ENCODE data around the gene HNRNPUL1. TPM values are rescaled to one million over a fixed set of nuclear protein-coding genes. Genes with fewer than 3 reads are reported as not detected.

HNRNPUL1 gene
- total and polyA plus RNA-seq, 9 of the 15 experiments (the other 6 are each of a cell fraction or from before 2014, with no cell fraction given): 7.3 to 211 (median 85.0) TPM

DNA sequence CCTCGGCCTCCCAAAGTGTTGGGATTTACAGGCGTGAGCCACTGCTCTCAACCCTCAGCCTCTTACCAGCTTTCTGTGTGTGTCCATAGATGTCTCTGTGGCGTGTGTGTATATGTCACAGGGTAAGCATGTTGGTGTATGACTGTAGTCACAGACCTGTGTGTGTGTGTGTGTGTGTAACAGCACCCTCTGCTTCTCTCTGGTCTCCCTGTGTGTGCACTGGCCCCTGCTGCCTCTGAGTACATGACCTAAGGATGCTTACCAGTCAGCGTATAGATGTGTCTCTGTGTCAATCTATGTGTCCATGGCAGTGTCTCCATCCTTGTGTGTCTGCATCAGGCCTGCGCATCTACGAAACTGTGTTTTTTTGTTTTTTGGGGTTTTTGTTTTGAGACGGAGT is 39.5 kb upstream of the HNRNPUL1 start:
- H3K4me1 ChIP-seq (replicated peaks in 1 of 2; ENCODE audit: control insufficient read depth in 2 of 2, insufficient read depth in 2 of 2, low read length in 2 of 2): peaks cover 34 to 42% of the 10 kb centered on the region in 2 experiments
- no peaks in the 10 kb centered on the region for H3K79me2 ChIP-seq (ENCODE audit: control insufficient read depth, insufficient read depth, low read length)
- peak overlapping the region; percentile 88; the same call in 2 of the 3 replicates for H3K27ac ChIP-seq (ENCODE audit: extremely low read depth, low read depth, low read length)
- CTCF ChIA-PET (ENCODE audit: low intra/inter-chr PET ratio): no interaction called here
- BruUV-seq (replicated peaks): no TSS peak
- no peaks in the 10 kb centered on the region for H3K9me1 ChIP-seq (ENCODE audit: control insufficient read depth, insufficient read depth, low read length)
- in situ Hi-C loops (cut with MboI): no loop called here
- intact Hi-C loops (cut with micrococcal nuclease): loop anchor here (5.0 kb wide), 1 partner anchor 38 kb away; the partner anchor contains the start of gene HNRNPUL1
- no peak overlapping the region for H3K4me3 ChIP-seq
- H2AFZ ChIP-seq (ENCODE audit: low read depth, low read length): no peak overlapping the region
- no peak overlapping the region for H3K9ac ChIP-seq (ENCODE audit: insufficient read depth in 1 of 2, low read depth in 2 of 2, low read length in 2 of 2)
- no peaks in the 10 kb centered on the region for H3K36me3 ChIP-seq (ENCODE audit: control insufficient read depth, insufficient read depth, low read length)
- POLR2A ChIA-PET: interaction anchor here (0.6 kb wide), 1 partner anchor 255 kb away, joined by 4 read pairs; no protein-coding TSS in a partner anchor
- H4K20me1 ChIP-seq (replicated peaks; ENCODE audit: control insufficient read depth, insufficient read depth, low read length): no peaks in the 10 kb centered on the region
- 88% methylated on average over 7 of the region's 7 CpGs for WGBS (ENCODE audit: insufficient coverage, low coverage, missing lambda C conversion rate)
- ATAC-seq: no peak
- FAIRE-seq: no peak
- no peak for DNase-seq (ENCODE audit: extremely low read depth in 1 of 4, low spot score in 3 of 4)
- TF ChIP-seq ATF4 (CRISPR knock-in tag; IDR thresholded peaks at IDR 0.05) (no peak), ELF2 (CRISPR knock-in tag; IDR thresholded peaks at IDR 0.05) (no peak), HDAC1 (IDR thresholded peaks at IDR 0.05) (no peak), KDM1A (IDR thresholded peaks at IDR 0.05) (no peak), ZNF668 (CRISPR knock-in tag; IDR thresholded peaks at IDR 0.05) (no peak), HNRNPH1 (optimal IDR thresholded peaks at IDR 0.05; ENCODE audit: low read depth, low read length) (no peak), DDX20 (tag; IDR thresholded peaks at IDR 0.05; ENCODE audit: low read depth) (no peak)
- no peak overlapping the region for H3K4me2 ChIP-seq (ENCODE audit: insufficient read depth, low read length)
- H3K27me3 ChIP-seq (ENCODE audit: control insufficient read depth in 2 of 2, insufficient read depth in 2 of 2, low read length in 2 of 2): peaks cover 0 to 12% of the 10 kb centered on the region in 2 experiments; a peak in 3 of 5 replicates
- H3K9me3 ChIP-seq (replicated peaks; ENCODE audit: control insufficient read depth, insufficient read depth, low read depth, low read length): no peaks in the 10 kb centered on the region

All from K562 (cell line).